ENCODE results near the gene GRIK5.

Gene GRIK5

DNA sequence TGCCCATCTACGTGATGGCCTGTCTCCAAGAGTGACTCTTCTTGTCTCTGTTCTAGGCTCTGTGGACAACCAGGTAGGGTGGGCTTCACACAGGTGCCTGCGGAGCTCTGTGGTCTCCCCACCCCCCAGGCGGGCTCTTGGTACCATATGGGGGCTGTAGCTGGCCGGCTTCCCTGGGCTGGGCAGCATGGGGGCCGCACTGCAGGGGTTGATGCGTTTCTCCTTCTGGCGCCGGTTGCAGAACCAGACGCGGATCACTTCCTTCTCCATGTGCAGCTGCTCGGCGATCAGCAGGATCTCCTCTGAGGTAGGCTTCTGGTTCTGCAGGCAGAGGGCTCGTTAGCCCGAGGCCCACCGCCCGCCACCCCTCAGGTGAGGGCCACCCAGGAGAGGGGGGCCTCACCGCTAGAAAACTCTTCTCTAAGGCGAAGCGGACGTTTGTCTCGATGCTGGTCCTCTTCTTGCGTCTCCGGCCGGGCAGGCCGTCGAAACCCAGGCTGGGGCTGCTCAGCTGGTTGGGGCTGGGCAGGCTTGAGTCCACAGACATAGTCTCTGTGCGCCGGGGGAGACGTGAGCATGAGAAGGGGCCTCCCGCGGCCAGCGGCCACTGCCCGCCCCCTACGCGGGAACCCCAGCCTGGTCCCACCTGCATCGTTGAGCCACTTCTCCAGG, 25.3 kb upstream of the GRIK5 start:
- no peak for DNase-seq

DNA sequence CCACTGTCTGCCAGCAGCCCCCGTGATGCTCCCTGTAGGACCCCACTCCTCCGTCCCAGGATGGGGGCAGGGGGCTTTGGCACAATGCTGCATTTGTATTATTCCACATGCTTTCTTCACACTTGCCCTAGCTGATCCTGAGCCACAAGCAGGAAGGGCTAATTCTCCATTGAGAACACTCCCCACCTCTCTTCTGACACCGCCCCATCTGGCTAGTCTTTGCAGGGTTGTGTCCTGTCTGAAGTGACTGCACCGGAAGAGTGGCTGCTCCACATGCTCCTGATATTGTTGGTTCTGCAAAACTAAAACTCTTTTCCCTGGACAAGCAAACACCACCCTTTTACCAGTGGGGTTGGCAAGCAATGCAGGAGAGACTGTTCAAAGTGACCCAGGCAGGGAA, 23.9 kb upstream of the GRIK5 start:
- DNase-seq, result no peak

DNA sequence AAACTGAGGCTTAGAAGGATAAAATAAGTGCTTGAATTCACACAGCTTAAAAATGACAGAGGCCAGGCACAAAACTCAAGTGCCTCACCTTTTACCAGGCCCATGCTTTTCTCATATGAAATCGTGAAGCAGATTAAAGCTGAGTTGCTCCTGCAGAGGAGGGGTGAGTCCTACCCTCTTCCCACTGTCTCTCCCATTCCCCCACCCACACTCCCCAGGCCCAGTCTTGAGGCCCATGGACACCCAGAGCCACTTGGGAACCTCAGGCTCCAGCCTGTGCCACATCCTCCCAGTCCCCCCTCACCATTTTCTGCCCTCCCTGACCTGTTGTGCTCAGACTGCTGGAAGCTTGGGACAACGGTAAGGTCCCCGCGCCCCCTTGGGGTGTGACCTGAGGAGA, 23.5 kb upstream of the GRIK5 start:
- no peak for DNase-seq

DNA sequence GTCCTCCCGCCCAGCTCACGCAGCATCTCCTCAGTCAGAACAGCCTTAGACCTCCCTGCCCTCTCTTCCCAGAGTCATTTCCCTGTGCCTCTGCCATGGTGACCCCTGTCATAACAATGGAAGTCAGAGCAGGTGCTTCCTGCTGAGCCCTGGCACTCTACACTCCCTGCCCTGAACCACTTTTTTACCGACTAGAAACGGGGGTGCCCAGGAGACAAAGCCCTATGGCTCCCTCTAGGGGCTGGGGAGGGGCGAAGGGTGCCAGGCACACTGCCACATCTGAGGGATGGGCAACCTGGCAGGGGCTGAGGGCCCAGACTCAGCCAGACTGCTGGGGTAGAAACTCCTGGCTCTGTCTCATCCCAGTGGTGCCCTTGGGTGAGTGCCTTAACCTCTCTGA, 22.3 kb upstream of the GRIK5 start:
- peak; percentile 28 for DNase-seq

DNA sequence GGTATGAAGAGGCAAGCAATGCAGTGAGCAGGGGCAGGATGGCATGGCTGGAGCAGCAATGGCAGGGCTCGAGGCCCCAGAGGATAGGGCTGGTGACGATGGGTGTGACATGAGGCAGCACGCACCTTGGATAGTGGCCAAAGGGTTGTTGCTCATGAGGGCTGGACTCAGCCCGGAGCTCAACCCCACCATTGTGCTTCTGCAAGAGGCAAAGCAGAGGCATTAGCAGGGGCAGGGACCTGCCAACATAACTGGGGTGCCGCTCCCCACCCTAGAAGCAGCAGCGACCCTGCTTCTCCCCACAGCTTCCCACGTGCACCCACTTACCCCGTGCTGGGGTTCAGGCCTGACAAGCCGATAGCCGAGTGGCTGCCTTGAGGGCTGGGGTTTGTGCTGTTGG, 21.7 kb upstream of the GRIK5 start:
- DNase-seq, result no peak

DNA sequence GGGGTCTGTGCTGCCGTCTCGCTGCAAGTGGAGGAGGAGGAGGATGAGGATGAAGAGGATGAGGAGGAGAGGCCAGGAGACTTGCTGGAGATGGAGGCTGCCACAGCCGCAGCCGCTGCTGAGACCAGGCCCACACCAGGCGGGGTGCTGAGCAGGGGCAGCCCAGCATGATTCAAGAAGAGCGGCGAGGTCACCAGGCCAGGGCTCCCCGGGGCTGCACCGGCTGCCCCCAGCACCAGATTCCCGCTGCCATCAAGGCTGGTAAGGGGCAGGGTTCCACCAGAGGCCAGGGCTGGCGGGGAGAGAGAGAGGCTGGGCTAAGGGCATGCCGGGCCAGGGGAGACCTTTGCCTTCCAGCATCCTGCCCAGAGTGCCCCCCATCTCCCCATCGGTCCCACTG, 21.3 kb upstream of the GRIK5 start:
- no peak for DNase-seq

DNA sequence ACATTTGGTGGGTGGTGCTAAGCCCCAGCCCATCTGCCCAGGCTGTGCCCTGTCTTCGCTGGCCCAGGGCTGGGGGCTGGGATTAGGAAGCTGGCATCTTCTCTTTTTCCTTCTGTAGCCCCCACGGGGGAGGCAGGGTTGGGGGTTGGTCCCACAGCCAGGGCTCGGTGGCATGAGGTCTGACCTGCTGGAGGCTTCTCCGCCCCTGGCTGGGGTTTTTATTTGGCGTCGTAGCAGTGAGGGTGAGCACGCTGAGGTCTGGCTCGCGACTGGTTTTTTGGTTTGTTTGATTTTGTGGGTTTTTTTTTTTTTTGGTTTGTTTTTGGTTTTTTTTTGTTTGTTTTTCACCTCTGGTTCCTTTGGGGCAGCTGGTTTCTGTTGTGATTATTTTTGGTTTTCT, 20.7 kb upstream of the GRIK5 start:
- no peak for DNase-seq

DNA sequence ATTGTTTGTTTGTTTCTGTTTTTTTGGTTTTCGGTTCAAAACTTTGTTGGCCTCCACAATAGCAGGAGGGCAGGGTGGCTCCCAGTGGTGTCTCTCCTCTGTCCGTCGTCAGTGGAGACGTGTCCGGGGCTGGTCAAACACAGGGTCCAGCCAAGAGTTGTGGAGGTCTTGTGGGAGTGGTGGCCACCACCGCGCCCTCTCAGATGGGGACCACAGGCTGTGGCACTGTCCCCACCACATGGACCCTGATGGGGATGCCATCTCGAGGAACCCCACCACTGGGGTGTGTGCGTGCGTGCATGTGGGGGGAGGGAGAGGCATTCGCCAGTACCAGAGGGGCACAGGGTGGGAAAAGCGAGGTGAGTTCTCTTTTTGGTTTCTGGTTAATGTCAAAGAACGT, 19.8 kb upstream of the GRIK5 start:
- DNase-seq, result no peak

DNA sequence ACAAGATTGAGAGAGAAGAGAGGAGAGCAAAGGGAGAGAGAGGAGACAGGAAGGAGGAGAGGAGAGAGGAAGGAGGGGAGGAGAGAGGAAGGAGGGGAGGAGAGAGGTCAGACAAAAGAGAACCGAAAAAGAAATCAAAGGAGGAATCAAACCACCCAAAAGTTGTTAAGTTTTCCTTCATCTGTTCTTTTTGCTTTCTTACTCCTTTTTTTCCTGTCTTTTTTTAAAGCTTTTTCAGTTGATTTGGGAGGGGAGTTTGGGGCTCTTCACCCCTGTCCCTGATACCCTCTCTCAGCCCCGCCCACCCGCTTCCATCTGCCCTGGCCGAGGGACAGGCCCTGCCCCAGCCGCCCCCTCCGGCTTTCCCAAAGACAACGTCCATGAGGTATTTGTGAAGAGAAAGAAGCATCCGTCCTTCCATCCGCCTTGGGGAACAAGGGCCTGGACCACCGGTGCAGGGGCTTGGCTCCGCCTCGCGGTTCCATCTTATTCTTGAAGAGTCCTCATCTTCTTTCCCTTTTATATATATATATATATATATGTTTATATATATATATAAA, 19.3 kb upstream of the GRIK5 start:
- no peak for DNase-seq

DNA sequence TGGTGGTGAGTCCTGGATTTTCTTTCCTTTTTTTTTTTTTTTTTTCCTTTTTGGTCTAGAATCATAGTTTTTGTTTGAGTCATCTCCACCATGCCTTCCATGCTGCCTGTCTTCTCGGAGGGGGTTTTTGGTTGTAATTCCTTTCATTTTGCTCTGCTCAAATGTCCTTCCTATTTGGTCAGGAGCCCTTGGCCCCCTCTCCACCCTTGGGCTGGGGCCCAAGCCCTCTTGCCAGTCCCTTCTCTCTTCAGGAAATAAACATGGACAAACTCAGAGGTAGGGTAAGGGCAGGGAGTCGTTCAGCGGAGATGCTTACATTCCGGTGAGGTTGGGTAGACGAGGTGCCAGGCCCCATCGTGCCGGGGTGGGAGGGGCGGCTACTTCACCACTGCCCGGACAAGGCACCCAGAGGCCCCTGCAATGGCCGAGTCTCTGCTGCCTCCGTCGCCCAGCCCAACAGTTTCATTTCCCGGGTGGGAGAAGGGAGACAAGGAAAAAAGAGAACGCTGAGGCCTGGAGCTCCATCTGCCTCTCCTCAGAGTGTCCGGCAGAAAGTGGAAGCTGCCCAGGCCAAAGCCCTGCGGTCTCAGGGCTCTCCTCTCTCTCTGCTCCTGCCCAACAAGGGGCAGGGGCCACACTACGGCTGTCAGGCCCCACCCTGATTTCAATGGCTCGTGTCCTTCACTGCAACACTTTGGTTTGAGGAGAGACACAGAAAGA, 18.6 kb upstream of the GRIK5 start:
- DNase-seq, result no peak

DNA sequence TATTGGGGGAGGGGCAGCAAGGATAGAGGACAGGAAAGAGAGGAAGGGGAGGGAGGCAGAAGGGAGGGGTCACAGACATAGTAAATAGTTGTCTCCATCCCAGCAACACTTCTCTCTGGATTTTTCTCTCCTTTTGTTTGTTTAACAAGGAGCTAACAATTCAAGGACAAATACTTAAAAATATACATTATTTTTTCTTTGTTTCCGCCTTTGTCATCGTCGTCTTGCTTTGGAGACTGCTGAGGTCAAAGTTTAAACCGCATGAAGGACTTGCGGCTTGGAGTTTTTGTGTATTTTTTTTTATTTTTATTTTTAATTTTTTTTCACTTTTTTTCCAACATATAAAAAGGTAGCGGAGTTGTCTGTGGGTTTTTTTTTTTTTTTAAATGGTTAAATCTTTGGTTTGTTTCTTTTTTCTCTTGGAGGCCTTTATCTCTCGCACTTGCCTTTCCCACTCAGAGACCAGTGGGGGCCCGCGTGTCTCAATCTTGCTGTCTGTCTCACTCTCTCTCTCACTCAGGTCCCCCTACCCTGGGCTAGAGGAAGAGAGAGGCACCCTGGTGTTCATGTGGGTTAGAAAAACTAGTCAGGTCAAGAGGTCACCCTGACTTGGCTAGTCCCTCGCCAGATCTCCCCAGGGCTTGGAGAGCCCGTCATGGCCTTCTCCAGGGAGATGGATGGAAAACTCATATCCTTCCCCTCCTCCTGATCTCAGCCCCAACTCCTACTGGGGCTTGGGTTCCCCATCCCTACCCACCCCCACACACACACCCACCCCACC, 17.0 kb upstream of the GRIK5 start:
- DNase-seq, result no peak

DNA sequence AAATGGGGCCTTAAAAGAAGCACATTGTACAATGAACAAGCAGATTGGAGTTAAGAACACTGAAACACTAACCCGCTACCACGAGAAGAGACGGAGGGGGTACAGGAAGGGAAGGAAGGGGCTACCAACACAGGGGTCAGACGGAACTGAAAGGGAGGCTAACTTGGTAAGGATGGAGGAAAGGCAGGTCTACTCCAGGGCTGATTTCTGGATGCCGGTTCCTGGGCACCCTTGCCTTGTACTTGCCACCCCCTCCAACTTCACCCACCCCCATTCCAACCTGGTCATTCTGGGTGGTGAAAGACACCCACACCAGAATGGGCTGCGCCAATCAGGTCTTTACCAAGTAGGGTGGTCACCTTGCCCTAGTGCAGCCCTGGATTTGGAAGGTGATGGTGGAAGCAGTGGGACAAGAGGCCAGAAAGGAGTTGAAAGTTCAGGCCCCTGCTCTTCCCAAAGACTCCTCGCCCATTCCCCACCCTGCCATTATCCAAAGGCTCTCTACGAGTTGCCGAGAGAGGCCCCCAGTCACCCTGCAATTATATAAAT, 16.3 kb upstream of the GRIK5 start:
- DNase-seq, result no peak

DNA sequence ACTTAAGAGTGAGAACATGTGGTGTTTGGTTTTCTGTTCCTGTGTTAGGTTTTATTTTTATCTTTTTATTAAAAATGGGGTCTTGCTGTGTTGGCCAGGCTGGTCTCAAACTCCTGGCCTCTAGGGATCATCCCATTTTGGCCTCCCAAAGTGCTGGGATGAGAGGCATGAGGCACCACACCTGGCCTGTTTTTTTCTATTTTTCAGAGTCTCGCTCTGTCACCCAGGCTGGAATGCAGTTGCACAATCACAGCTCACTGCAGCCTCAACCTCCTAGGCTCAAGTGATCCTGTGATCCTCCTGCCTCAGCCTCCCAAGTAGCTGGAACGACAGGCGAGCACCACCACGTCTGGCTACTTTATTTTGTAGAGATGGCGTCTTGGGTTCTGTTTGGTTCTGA, 13.5 kb upstream of the GRIK5 start:
- no peak for DNase-seq

DNA sequence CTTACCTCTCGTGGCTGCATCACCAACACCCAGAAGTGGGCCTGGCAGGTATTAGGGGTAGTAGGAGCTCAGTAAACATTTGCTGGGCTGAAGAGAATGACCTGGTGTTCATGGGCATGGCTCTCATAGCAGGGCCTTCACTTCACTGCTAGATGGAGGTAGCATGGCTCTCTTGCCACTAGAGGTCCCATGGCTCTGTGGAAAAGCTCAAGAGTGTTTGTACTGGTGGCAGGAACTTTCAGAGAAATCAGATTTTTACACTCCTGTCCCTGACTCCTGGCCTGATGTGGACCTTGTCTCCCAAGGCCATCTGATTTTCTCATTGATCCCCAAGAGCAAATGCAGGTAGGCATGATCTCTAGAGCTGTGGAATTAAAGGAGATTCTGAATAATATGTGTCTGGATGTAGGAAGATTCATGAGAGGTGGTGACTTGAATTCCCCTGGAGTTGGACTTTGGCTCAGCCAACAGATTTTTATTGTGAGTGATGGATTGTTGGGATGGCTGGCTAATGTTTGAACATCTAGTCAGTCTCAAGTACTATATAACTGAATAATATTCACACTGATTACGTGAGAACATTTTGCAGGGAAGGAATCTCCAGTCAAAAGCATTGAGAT, 11.7 kb upstream of the GRIK5 start:
- DNase-seq, result no peak

DNA sequence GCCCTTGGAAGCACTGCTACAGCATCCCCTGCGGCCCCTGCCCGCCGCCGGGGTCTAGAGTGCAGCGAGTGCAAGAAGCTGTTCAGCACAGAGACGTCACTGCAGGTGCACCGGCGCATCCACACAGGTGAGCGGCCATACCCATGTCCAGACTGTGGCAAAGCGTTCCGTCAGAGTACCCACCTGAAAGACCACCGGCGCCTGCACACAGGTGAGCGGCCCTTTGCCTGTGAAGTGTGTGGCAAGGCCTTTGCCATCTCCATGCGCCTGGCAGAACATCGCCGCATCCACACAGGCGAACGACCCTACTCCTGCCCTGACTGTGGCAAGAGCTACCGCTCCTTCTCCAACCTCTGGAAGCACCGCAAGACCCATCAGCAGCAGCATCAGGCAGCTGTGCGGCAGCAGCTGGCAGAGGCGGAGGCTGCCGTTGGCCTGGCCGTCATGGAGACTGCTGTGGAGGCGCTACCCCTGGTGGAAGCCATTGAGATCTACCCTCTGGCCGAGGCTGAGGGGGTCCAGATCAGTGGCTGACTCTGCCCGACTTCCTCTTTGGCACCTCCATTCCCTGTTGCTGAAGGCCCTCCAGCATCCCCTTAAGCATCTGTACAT, 10.9 kb upstream of the GRIK5 start:
- no peak for DNase-seq

DNA sequence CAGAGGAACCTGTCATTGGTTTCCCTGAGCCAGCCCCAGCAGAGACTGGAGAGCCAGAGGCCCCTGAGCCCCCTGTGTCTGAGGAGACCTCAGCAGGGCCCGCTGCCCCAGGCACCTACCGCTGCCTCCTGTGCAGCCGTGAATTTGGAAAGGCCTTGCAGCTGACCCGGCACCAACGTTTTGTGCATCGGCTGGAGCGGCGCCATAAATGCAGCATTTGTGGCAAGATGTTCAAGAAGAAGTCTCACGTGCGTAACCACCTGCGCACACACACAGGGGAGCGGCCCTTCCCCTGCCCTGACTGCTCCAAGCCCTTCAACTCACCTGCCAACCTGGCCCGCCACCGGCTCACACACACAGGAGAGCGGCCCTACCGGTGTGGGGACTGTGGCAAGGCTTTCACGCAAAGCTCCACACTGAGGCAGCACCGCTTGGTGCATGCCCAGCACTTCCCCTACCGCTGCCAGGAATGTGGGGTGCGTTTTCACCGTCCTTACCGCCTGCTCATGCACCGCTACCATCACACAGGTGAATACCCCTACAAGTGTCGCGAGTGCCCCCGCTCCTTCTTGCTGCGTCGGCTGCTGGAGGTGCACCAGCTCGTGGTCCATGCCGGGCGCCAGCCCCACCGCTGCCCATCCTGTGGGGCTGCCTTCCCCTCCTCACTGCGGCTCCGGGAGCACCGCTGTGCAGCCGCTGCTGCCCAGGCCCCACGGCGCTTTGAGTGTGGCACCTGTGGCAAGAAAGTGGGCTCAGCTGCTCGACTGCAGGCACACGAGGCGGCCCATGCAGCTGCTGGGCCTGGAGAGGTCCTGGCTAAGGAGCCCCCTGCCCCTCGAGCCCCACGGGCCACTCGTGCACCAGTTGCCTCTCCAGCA, 10.1 kb upstream of the GRIK5 start:
- DNase-seq, result no peak

DNA sequence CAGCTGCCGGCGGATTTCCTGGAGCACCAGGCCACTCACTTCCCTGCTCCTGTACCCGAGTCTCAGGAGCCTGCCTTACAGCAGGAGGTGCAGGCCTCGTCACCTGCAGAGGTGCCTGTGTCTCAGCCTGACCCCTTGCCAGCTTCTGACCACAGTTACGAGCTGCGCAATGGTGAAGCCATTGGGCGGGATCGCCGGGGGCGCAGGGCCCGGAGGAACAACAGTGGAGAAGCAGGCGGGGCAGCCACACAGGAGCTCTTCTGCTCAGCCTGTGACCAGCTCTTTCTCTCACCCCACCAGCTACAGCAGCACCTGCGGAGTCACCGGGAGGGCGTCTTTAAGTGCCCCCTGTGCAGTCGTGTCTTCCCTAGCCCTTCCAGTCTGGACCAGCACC, 9.3 kb upstream of the GRIK5 start:
- DNase-seq, result no peak

DNA sequence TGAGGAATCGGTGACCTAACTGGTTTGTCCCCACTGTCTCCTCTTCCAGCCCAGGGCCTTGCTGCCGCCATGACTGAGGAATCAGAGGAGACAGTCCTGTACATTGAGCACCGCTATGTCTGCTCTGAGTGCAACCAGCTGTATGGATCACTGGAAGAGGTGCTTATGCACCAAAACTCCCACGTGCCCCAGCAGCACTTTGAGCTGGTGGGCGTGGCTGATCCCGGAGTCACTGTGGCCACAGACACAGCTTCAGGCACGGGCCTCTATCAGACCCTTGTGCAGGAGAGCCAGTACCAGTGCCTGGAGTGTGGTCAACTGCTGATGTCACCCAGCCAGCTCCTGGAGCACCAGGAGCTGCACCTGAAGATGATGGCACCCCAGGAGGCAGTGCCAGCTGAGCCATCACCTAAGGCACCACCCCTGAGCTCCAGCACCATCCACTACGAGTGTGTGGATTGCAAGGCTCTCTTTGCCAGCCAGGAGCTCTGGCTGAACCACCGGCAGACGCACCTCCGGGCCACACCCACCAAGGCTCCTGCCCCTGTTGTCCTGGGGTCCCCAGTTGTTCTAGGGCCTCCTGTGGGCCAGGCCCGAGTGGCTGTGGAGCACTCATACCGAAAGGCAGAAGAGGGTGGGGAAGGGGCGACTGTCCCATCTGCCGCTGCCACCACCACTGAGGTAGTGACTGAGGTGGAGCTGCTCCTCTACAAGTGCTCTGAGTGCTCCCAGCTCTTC, 8.7 kb upstream of the GRIK5 start:
- DNase-seq, result no peak

DNA sequence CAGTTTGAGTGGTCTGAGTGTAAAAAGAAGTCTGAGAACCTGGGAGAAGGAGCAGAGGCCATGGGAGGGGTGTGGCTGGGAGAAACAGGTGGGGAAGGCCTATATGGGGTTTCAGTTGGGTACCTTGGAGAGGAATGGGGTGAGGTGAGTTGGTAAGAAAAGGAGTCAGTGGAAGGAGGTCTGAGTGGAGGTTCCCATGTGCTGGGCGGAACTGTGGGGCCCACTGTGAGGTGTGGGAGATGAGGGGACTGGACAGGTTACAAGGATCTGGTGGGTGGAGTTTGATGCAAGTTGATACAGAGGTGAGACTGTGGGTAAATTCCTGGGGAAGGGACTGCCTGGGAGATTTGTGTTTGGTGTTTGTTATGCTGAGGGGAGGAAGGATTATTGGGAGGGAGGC, 8.1 kb upstream of the GRIK5 start:
- DNase-seq, result no peak

DNA sequence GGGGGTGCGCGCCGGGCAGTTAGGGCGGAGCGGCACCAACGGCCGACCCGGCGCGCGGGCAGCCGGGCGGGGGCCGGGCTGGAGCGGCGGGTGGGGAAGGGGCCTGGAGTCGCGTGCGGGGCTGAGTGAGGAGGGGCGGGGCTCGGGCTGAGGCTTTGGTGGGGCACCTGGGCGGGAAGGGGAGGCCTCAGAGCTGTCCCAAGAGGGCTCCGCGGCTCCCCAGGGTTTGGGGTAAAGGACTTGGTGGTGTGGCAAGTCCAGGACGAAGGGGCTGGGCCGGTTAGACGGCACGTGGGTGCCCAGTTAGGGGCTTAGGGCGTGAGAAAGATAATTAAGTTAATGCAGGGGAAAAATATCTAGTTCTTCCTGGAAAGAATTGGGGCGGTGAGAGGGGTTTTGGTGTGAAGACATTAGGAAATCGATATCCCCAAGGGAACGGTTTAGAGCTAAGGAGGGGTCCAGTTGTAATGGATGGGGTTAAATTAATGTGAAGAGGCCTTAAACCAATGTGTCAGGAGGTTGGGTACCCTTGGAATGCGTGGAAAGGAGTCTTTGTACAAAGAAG, 6.5 kb upstream of the GRIK5 start:
- DNase-seq, result no peak
